ENCODE measurements around the gene COX4I2.
A peak's percentile ranks its signal among the peaks of the same experiment; 100 is the strongest.
"Not testable (repeated sequence)": the region's sequence is repeated elsewhere in the genome, so short reads cannot be mapped to it uniquely, and the experiment has no call there.

COX4I2 gene

DNA sequence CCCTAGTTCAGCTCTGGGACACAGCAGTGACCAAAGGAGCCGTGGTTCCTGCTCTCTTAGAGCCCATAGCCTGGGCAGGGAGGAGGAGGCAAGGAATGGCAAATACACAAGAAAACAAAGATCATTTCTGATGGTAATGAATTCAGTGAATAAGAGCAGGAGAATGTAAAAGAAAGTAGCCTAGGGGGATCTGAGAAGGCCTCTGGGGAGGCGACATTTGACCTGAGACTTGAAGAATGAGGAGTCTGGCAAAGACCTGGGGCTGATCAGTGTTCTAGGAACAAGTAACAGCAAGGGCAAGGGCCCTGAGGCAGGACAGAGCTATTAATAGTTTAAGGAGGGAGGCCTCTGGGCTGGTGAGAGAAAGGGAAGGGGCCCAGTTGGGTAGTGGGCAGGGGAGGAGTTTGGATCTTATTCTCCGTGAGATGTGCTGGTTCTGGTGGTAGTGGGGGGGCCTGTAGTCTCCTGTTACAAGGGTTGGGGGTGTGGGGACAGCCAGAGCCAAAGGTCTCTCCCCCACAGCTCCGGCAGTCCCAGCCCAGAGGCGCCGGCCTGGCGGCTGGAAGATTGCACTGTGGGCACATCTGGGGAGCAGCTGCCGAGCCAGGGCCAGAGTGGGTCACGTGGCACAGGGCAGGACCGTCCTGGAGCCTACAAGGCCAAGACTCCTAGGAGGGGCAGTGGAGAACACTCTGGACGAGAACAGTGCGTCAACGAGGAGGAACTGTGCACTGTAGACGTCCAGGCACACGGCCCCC is 41.9 kb upstream of the COX4I2 start:
- peak; percentile 84 for DNase-seq (ENCODE audit: low read depth, low spot score)
- in situ Hi-C loops (cut with HindIII; ENCODE audit: low sequenced_read_pairs), result no loop called here
- TF ChIP-seq, protein P1, sequence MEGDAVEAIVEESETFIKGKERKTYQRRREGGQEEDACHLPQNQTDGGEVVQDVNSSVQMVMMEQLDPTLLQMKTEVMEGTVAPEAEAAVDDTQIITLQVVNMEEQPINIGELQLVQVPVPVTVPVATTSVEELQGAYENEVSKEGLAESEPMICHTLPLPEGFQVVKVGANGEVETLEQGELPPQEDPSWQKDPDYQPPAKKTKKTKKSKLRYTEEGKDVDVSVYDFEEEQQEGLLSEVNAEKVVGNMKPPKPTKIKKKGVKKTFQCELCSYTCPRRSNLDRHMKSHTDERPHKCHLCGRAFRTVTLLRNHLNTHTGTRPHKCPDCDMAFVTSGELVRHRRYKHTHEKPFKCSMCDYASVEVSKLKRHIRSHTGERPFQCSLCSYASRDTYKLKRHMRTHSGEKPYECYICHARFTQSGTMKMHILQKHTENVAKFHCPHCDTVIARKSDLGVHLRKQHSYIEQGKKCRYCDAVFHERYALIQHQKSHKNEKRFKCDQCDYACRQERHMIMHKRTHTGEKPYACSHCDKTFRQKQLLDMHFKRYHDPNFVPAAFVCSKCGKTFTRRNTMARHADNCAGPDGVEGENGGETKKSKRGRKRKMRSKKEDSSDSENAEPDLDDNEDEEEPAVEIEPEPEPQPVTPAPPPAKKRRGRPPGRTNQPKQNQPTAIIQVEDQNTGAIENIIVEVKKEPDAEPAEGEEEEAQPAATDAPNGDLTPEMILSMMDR (IDR thresholded peaks at IDR 0.05; ENCODE audit: low read depth, low read length), result no peak
- H3K4me3 ChIP-seq (ENCODE audit: low read depth, low read length), result no peak overlapping the region

DNA sequence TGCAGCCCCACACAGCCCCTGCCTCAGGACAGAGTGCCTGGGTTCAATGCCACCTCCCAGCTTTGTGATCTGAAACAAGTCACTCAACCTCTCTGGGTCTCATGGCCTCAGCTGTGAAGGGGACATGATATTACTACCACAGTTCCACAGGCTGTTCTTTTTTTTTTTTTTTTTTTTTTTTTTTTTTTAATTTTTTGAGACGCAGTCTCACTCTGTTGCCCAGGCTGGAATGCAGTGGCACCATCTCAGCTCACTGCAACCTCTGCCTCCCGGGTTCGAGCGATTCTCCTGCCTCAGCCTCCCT is 41.3 kb upstream of the COX4I2 start:
- in situ Hi-C loops (cut with HindIII; ENCODE audit: low sequenced_read_pairs); DNase-seq (ENCODE audit: low read depth, low spot score); H3K4me3 ChIP-seq (ENCODE audit: low read depth, low read length): not testable (repeated sequence)

DNA sequence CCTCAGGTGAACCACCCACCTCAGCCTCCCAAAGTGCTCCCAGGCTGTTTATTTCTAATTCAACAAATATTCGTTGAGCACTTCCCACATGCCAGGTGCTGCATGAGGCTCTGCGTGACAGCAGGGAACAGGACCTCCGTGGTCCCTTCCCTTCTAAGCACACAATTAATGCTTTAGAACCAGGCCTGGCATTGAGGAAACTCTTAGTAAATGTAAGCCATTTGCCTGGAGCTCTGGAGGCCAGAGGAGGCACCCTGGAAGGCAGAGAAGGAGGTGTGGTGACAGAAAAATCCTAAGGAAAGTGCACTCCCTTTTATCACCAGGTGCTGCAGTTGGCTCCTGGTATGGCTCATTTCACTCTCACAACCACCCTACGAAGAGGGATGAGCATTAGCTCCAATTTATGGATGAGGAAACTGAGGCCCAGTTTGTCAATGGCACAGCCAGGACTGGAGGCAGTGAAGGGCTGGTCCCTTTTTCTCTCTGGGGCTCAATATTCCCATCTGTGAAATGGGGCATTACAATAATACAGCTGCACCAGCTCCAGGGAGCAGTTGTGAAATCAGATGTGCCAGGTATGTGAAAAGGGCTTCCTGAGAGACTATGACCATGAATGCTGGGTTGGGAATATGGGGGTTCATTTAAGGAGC is 40.8 kb upstream of the COX4I2 start:
- no peak overlapping the region for H3K4me3 ChIP-seq (ENCODE audit: low read depth, low read length)
- no peak for DNase-seq (ENCODE audit: low read depth, low spot score)
- TF ChIP-seq, protein P1 (IDR thresholded peaks at IDR 0.05; ENCODE audit: low read depth, low read length), result no peak
- in situ Hi-C loops (cut with HindIII; ENCODE audit: low sequenced_read_pairs), result no loop called here

DNA sequence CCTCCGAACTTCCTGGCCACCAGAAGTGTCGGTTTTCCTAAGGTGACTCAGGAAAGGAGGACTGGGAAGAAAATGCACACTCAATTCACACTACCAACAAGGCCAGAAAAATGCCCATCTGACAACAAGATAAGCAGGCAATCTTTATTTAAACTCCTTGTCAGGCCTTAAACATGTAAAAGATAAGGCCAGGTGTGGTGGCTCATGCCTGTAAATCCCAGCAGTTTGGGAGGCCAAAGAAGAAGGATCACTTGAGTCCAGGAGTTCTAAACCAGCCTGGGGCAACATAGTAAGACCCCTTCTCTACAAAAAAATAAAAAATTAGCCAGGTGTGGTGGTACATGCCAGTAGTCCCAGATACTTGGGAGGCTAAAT is 40.2 kb upstream of the COX4I2 start:
- in situ Hi-C loops (cut with HindIII; ENCODE audit: low sequenced_read_pairs), result no loop called here
- no peak for DNase-seq (ENCODE audit: low read depth, low spot score)
- no peak overlapping the region for H3K4me3 ChIP-seq (ENCODE audit: low read depth, low read length)
- TF ChIP-seq, protein P1 (IDR thresholded peaks at IDR 0.05; ENCODE audit: low read depth, low read length), result no peak

DNA sequence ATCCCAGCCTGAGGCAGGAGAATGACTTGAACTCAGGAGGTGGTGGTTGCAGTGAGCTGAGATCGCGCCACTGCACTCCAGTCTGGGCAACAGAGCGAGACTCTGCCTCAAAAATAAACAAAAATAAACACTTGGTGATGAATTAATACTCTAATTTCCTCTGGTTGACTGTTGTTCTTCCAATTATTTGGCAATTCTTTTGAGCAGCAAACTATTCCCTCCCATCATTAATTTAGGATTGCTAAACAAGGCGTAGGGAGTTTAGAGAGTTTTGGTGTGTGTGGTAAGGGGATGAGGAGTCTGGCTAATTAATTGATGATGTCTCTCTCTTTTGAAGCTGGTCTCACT is 35.3 kb upstream of the COX4I2 start:
- H3K4me3 ChIP-seq (ENCODE audit: low read depth, low read length), result no peak overlapping the region
- TF ChIP-seq, protein P1 (IDR thresholded peaks at IDR 0.05; ENCODE audit: low read depth, low read length), result no peak
- DNase-seq (ENCODE audit: low read depth, low spot score), result no peak
- in situ Hi-C loops (cut with HindIII; ENCODE audit: low sequenced_read_pairs), result no loop called here

DNA sequence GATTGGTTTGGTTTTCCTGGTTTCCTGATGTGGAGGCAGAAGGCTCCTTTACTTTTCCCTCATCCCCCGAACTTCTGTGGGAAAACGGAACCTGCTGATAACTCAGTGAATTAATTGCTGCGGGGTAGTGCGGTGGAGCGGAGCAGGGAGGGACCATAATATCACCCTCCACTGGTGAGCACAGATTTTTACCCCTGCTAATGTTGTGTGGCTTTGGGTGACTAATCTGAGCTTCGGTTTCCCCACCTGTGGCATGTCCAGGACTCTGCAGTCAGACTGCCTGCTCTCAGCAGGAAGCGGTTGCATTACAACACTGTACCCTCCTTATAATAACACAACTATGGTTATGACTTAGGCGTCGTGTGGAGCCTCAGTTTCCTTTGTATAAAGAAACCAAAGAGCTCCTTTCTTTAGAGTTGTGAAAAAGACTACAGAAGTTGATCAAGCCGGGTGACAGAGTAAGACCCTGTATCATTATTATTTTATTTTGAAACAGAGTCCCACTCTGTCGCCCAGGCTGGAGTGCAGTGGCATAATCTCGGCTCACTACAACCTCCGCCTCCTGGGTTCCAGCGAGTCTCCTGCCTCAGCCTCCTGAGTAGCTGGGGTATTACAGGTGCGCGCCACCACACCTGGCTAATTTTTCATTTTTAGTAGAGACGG is 34.8 kb upstream of the COX4I2 start:
- DNase-seq (ENCODE audit: low read depth, low spot score), result peak; percentile 95
- TF ChIP-seq, protein P1 (IDR thresholded peaks at IDR 0.05; ENCODE audit: low read depth, low read length), result peak; percentile 7
- in situ Hi-C loops (cut with HindIII; ENCODE audit: low sequenced_read_pairs), result no loop called here
- H3K4me3 ChIP-seq (ENCODE audit: low read depth, low read length), result no peak overlapping the region
